Measurements from ENCODE around the gene RAPGEF4. TPM values are rescaled to one million over a fixed set of nuclear protein-coding genes. Genes with fewer than 3 reads are reported as not detected.
A peak's percentile ranks its signal among the peaks of the same experiment; 100 is the strongest.

Gene RAPGEF4
- total and polyA plus RNA-seq, 2 of the 8 experiments (the other 6 are each of a cell fraction or from before 2014, with no cell fraction given), result 1.2 to 2.6 TPM

- CTCF ChIA-PET (ENCODE audit: partially characterized antibody), result interaction anchor here (1.1 to 1.5 kb wide), 4 partner anchors 11 to 70 kb away, joined by 3 to 8 read pairs (median 4); no protein-coding TSS in a partner anchor
- no peak for DNase-seq (ENCODE audit: low read depth in 1 of 2, low spot score in 2 of 2)
- no peak overlapping the region for H3K9ac ChIP-seq (replicated peaks in 1 of 4; ENCODE audit: extremely low read depth in 1 of 4, low read depth in 3 of 4, low read length in 3 of 4)
Observed at GRCh38 chr2:172791953-172792352, 56.3 kb downstream of the RAPGEF4 start.

More at GRCh38 chr2:172791953-172792352, 56.3 kb downstream of the RAPGEF4 start:
- H3K4me3 ChIP-seq (ENCODE audit: extremely low read depth in 1 of 4, insufficient read depth in 2 of 4, low read depth in 3 of 4, low read length in 4 of 4), result no peak overlapping the region
- TF ChIP-seq, protein P1, sequence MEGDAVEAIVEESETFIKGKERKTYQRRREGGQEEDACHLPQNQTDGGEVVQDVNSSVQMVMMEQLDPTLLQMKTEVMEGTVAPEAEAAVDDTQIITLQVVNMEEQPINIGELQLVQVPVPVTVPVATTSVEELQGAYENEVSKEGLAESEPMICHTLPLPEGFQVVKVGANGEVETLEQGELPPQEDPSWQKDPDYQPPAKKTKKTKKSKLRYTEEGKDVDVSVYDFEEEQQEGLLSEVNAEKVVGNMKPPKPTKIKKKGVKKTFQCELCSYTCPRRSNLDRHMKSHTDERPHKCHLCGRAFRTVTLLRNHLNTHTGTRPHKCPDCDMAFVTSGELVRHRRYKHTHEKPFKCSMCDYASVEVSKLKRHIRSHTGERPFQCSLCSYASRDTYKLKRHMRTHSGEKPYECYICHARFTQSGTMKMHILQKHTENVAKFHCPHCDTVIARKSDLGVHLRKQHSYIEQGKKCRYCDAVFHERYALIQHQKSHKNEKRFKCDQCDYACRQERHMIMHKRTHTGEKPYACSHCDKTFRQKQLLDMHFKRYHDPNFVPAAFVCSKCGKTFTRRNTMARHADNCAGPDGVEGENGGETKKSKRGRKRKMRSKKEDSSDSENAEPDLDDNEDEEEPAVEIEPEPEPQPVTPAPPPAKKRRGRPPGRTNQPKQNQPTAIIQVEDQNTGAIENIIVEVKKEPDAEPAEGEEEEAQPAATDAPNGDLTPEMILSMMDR (IDR thresholded peaks at IDR 0.05; ENCODE audit: control extremely low read depth in 1 of 3, insufficient read depth in 1 of 3, low read depth in 1 of 3, low read length in 3 of 3), result peak; percentile 28 to 40 (median 37)
- TF ChIP-seq CHD2 (IDR thresholded peaks at IDR 0.05; ENCODE audit: low read length) (no peak), EP300 (IDR thresholded peaks at IDR 0.05; ENCODE audit: borderline replicate concordance in 1 of 2, low read depth in 2 of 2, low read length in 2 of 2) (no peak), EGR1 (IDR thresholded peaks at IDR 0.05; ENCODE audit: borderline replicate concordance, low read depth, low read length) (no peak), JUN (IDR thresholded peaks at IDR 0.05; ENCODE audit: low read depth, low read length) (no peak), CBX5 (IDR thresholded peaks at IDR 0.05; ENCODE audit: low read depth, low read length) (no peak)
- no peaks in the 10 kb centered on the region for H3K4me1 ChIP-seq (replicated peaks in 1 of 4; ENCODE audit: control insufficient read depth in 3 of 4, insufficient read depth in 4 of 4, low read length in 3 of 4)
- H2AFZ ChIP-seq (ENCODE audit: low read length), result no peak overlapping the region
- no peak overlapping the region for H3K23ac ChIP-seq (ENCODE audit: insufficient read length)
- POLR2A ChIA-PET (ENCODE audit: partially characterized antibody), result no interaction called here
- H2BK20ac ChIP-seq (ENCODE audit: low read length), result no peak overlapping the region
- H3K27ac ChIP-seq (ENCODE audit: low read depth, low read length), result no peak overlapping the region
- no peaks in the 10 kb centered on the region for H3K23me2 ChIP-seq (ENCODE audit: low read depth, low read length)
- H4K20me1 ChIP-seq (replicated peaks in 1 of 2; ENCODE audit: control insufficient read depth in 1 of 2, insufficient read depth in 2 of 2, low read length in 2 of 2), result no peaks in the 10 kb centered on the region
- H2BK5ac ChIP-seq (ENCODE audit: low read depth, low read length), result no peak overlapping the region
- H3K4me2 ChIP-seq (ENCODE audit: insufficient read depth in 1 of 2, low read depth in 2 of 2, low read length in 2 of 2), result no peak overlapping the region
- 67% methylated on average over 4 of the region's 4 CpGs; no CpG with 5 or more reads in 1 of the 2 experiments for WGBS, 2 experiments (ENCODE audit: extremely low coverage in 1 of 2, insufficient coverage in 1 of 2, insufficient read length in 1 of 2, insufficient replicate concordance in 2 of 2, low coverage in 1 of 2, low lambda C conversion rate in 2 of 2, missing lambda C conversion rate in 1 of 2)
- H3K56ac ChIP-seq (replicated peaks; ENCODE audit: insufficient read length, low read depth, low read length), result no peak overlapping the region
- H3K79me2 ChIP-seq (ENCODE audit: control insufficient read depth in 1 of 2, insufficient read depth in 2 of 2, low read length in 2 of 2), result no peaks in the 10 kb centered on the region
- no peak overlapping the region for H3K14ac ChIP-seq (ENCODE audit: insufficient read length)
- no peak overlapping the region for H4K5ac ChIP-seq (ENCODE audit: insufficient read length, low read depth, low read length)
- no peaks in the 10 kb centered on the region for H3K36me3 ChIP-seq (ENCODE audit: control insufficient read depth in 2 of 4, insufficient read depth in 4 of 4, low read length in 3 of 4)
- no peak overlapping the region for H4K91ac ChIP-seq (replicated peaks; ENCODE audit: insufficient read length, low read length)
- H2AK5ac ChIP-seq (ENCODE audit: low read depth, low read length), result no peak overlapping the region
- H3K9me3 ChIP-seq (ENCODE audit: insufficient read depth in 2 of 2, low read depth in 1 of 2, low read length in 1 of 2), result no peaks in the 10 kb centered on the region
- H2BK15ac ChIP-seq (ENCODE audit: low read length), result no peak overlapping the region
- no peaks in the 10 kb centered on the region for H3K27me3 ChIP-seq (replicated peaks in 1 of 4; ENCODE audit: control insufficient read depth in 3 of 4, extremely low read depth in 1 of 4, insufficient read depth in 3 of 4, low read length in 3 of 4)
- FAIRE-seq, result no peak
- H2BK120ac ChIP-seq (replicated peaks; ENCODE audit: low read depth, low read length), result no peak overlapping the region
- no peaks in the 10 kb centered on the region for H3K79me1 ChIP-seq (ENCODE audit: low read depth, low read length)
- no peak overlapping the region for H4K8ac ChIP-seq (ENCODE audit: extremely low read depth, insufficient read depth, low read length)
- no peak overlapping the region for H3K4ac ChIP-seq (replicated peaks; ENCODE audit: insufficient read length, low read depth, low read length)
- no peak overlapping the region for H3K18ac ChIP-seq (ENCODE audit: extremely low read depth, low read length)
- no peak overlapping the region for H2BK12ac ChIP-seq (ENCODE audit: low read depth, low read length)

All from H1 (cell line).